NCI-H748 (cell line): Measurements from ENCODE around the gene FAM170B.

Experiments used
- DNase-seq: peaks from one replicate; lab custom pipeline; 2025; ENCODE audit not compliant: unreplicated experiment; lab: John Stamatoyannopoulos, UW

FAM170B gene

DNA sequence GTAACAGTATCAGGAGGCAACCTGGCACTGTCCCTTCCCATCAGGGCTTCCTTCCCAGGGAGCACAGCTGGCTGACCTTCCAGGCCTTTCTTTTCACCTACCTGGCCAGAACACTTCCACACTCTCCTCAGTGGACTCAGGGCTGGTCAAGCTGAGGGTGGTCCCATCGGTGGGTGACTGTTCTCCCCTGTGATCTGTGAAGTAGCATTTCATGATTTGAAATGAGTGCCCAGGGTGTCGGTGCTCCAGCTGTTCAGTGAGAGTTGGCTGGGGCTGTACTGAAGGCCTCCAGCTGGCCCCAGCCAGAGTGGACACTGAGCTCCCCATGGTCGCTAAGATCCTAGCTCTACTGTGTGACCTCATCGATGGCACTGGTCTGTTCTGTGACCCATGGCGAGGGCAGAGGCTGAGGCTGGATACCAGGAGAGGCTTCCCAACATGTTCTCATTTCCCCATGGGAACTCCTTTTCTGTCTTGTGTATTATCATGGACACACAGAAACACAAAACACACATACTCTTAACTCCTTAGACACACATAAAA, at the start of gene FAM170B:
Gene FAM170B, minus strand, starts transcription at position 316 of the 543 bp plus-strand sequence. Its CDS starts 103 bp downstream, at position 213.
- DNase-seq, result no peak

DNA sequence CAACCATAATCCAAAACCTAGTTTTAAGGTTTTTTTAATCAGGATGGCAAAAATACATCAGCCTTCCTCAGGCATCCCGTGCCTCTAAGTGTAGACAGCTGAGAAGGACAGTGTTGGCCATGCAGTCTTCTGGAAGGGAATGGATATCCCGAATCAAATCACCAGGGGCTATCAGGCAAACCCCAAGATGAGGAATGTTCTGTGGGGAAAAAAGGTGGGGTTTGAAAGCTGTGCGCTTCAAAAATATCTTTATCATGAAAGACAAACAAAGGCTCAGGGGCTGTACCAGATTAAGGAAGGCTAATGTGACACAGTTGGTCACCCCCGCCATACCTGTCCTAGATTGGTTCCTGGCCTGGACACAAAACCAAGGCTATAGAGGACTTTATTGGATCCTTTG, 49.0 kb upstream of the FAM170B start:
- DNase-seq, result no peak

DNA sequence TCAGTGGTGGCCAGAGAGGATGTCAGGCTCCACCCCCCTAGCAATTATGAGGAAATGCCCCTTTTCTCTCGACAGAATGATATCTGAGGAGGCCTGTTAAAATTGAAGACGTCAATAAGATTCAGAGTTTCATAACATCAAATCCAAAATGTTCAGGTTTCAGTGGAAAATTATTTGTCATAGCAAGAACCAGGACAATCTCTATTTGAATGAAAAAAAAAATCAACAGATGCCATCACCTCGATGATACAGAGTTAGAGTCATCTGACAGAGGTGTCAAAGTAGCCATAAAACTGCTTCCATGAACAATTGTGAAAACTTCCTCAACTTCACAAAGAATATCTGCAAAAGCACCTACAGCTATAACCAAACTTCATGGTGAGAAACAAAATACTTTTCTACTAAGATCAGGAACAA, 46.6 kb upstream of the FAM170B start:
- no peak for DNase-seq

DNA sequence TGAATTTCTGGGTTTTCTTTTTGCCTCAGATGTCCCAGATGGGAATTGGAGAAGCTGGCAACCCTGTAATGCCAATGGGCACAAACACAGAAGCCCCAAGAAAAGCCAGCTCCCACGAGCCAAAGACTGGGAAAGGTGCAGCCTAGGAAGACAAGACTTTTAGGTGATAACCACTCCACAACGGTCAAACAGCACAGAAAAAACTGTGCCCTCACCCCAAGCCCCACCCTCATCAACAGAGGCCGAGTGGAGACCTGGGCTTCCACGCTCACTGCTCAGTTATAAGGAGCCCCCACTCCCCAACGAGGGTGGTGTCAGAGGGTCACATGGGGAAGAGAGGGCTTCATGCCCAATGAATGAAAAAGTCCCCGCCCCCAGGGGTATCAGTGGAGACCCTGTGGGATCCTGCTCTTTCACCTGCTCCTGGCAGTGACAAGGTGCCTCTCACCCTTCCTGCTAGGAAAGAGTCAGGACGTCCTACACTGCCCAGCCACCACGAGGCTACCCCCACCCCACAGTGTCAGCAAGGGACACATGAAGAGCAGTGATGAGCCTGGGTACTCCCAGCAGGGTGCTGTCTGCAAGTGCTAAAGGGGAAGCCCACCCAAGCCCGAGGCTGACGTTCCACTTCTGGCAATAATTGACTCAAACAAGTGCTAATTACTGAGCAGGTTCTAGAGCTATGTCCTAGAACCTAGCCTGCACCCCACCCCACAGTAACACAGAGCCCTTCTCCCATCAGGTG, 46.0 kb upstream of the FAM170B start:
- DNase-seq, result no peak

DNA sequence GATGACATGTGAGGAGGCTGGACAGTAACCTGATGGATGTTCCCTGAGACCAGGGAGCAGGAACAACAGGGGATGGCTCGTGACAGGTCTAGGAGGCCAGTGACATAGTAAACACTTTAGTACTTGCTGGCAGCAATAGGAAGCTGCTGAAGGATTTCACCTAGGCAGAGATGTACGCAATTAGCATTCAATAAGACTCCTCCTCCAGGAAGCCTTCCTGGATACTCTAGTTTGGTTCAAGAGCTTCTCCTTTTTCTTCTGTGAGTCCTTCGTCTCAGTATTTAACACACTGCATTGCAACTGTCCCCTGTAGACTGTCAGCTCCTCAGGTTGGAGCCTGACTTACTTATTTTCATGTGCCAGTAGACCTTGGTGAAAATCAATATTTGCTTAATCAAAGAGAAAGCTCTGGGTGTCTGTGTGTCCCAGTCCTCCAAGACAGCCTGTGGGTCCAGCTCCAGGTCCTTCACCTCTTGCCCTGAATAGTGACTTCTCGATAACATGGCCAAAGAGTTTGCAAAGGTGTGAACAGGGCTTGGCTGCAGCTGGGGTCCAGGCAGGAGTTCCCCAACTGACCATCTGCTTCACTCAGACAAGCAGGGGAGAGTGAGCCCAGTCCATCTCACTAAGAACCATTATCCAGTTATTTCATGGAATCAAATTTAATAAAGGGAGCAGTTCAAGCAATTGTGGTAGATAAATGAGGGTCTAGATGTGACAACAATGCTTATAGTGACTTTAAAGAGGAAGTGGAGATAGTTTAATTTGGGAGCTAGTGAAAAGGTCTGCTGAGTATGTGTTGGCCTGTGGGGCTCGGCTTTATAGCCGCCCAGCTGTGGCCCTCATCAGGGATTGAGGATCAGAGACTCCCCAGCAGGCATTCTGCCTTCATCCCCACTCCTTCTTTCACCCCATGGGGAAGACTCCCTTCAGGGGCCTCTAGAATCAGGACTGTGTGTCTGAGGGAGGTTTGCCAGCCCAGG, 45.0 kb upstream of the FAM170B start:
- DNase-seq, result no peak

DNA sequence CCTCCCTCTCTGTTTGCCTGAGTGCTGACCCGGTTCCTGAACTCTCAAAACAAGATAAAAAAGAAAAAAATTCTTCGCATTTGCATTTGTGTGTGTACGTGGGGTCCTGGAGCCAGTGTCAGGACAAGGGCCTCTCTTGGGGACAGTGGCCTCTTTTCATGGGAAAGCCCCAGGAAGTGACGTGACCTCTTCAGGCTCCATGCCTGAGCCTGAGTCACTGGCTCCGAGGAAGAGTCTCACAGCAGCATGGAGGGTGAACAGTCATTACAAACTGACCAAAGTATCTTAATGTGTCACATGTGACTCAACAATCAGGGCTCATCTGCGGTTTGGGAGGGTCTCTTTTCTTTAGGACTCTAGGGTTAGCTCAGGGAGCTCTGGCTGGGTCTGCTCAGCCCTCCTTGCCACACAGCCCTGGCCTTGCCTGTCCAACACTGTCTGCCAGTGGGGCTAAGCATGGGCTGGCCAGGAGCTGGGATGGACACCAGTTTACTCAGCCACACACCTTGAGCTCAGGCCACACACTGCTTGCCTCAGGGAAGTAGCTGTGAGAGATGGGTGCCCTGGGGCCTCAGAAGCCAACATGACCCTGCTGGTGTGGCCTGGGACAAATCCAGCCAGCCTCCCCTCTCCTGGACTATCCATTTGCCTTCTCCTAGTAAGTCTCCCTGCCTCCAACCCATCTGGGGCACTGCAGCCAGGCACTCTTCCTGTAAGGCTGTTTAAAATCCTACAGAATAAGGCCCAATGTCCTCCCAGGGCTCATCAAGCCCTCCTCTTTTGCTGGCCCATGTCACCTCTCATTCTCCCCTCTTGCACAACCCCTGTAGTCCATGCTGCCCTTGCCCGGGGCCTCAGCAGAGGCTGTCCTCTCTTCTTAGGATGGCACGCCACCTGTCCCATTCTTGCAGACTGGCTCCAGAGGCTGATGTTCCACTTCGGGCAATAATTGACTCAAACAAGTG, 43.9 kb upstream of the FAM170B start:
- no peak for DNase-seq

DNA sequence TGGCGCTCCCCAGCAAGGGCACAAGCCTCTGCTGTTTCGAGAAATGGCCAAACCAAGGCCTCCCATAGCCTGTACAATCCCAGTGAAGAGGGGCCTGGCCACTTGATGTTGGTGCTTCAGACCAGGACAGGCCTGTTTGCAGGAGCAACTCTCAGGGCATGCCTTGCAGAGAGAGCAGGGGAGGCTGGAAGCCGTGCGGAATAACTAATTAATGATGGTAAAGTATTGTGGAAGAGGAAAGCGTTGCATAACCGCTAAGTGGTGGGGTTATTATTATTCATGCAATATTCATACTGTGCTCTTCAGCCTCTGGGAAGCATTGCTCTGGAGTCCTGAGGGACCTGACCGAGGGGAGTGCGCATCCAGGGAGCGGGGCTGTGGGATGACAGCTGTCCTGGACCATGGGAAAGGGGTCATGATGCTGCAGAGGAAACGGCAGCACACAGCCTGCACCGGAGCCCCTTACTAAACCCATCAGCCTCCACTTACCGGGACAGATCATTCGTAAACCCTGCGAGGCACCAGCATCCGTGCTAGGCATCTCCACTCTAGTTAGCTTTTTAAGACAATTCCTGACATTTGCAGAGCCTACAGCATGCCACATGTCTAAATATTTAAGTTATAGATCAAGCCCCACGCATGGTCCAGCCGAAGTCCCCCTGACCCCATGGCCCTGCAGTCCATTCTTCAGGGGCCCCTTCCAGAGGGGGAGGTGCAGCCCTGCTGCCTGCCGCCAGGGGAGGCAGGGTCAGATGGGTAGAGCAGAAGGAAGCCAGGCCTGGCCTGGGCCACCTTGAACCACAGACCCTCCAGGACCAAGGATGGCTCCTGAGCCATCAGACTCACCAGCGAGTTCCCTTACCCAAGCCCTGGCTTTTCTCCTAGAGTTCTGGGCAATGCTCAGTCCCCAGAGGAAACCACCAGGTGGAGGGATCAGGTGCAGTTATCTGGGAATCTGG, 42.8 kb upstream of the FAM170B start:
- no peak for DNase-seq

DNA sequence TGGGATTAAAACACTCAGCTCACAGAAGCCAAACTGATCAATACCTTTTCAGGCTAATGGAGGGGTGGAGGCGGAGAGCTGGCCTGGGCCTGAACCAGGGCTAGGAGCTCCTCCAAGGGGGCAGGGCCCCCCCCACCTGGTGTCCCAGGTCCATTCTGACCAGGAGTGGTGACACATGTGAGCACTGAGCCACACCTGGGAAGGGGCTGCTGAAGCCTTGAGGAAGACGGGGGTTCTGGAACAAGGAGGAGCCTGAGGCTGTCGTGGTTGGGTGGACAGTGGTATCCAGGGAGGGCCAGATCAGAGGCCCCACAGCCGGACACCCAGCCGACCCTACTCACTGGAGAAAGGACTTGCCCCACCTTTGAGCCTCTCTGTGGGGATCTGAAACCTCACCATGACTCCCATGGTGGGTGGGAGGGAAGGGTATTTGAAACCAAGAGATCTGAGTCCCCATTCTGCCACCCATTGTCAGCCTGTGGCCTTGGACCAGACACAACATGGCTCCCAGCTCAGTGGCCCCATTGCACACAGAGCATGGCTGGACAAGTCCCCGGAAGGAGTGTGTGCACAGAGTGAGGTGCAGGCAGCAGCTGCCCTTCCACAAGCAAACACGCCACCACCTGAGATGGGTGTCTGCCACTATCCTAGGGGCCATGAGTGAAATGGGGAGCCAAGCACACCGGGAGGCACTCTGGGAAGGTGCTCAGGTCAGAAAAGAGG, 41.9 kb upstream of the FAM170B start:
- DNase-seq, result no peak

DNA sequence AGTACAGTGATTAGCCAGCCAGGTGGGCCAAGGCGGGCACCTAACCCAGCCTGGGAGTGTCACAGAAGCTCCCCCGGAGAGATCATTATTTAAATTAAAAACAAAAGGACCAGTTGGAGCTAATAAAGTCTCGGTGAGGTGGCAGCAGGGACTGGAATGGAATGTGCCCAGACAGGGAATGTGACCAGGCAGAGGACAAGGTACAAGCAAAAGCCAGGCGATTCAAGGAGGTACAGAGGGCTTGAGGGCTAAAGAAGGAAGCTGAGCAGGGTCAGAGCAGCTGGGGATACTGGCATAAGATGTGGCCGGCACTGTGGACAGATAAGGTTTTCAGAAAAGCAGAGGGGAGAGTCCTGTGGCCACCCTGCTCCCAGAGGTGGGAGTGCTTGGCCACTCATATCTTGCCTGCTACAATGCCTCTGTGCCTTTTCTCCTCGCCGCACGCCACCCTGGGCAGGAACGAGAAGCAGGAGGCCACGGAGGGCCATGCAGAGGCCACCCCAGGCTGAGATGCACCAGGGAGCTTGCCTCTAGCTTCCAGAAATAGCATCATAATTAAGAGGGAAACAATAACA, 41.2 kb upstream of the FAM170B start:
- no peak for DNase-seq

DNA sequence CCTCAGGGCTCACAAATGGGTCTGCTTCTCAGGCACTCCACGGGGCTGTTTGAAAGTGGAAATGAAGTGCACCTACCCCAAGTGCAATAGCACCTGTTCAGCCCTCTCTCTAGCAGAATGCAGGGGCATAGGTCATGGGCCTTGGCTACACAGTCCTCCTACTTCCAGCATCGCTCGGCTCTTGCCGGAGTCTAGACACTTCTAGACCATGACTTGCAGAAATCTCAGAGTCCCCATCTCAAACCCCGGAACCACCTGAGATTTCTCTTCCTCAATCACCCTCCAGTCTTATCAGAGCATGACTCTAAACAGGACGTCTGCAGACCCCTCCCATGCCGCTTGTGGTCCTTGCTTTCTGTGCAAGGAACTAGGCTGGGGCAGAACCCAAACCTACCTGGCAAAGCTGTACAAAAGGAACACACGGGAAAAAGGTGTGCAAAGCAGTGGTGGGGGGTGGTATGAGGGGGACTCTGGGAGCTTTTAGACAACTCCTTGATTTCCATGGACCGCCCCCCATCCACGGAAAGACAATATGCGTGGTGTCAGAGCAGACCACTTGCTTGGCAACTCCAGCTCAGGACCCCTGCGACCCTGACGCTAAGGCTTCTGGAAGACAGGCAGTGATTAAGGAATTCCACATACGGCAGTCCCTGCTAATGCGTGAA, 40.6 kb upstream of the FAM170B start:
- DNase-seq, result no peak

DNA sequence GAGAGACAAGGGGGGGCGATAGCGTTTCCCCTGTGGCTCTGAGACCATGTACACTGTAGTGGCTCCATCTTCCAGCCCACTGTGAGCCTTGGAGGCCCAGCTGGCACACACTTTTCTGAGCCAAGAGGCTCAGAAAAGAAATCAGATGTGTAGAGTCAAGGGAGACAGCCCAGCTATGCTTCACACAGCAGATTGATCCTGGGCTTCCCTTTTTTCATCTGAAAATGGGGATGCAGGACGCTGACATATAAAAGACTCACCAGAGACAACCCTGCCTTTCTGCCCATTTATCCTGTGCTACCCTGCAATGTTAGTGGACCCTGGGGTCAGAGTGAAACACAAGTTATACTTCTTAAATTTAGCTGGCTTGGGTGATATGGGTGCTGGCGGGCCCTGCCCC, 40.0 kb upstream of the FAM170B start:
- DNase-seq, result no peak

DNA sequence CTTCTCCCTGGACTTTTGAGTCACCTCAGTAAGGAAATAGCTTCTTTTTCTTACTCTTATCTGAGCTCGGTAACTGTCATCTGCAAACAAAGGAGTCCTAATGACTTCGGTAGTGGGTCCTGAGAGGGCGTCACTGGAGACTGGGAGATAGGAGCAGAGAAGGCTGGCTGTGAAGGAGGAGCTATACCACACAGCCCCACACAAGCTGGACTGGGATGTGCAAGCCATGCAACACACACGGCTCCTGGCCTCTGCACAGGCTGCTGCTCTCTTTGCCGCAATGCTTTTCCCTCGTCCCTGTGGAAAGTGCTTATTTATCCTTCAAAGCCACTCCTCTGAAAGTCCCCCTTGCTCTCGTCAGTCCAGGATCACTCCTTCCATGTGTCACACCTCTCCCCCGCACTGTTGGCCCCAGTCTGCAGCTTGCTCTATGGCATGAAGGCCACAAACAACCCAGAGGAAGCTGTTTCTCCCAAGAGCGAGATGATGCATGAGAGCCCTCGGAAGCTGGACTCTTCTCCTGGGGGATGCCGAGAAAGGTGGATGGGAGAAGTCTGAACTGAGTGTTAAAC, 39.5 kb upstream of the FAM170B start:
- no peak for DNase-seq

DNA sequence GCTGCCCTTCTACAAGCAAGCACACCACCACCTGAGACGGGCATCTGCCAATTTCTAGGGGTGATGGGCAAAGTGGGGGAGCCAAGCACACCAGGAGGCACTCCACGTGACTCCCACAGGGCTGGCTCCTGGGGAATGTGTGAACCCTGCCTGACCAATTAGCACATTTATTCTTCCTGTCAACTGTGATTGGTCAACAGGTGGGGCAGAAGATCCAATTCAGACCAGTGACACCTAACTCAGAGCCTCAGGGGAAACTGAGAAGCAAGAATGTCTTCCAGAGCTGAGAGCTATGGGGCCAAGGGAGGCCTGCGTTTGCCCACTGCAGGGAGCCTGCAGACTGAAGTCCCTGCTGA, 38.9 kb upstream of the FAM170B start:
- DNase-seq, result no peak

DNA sequence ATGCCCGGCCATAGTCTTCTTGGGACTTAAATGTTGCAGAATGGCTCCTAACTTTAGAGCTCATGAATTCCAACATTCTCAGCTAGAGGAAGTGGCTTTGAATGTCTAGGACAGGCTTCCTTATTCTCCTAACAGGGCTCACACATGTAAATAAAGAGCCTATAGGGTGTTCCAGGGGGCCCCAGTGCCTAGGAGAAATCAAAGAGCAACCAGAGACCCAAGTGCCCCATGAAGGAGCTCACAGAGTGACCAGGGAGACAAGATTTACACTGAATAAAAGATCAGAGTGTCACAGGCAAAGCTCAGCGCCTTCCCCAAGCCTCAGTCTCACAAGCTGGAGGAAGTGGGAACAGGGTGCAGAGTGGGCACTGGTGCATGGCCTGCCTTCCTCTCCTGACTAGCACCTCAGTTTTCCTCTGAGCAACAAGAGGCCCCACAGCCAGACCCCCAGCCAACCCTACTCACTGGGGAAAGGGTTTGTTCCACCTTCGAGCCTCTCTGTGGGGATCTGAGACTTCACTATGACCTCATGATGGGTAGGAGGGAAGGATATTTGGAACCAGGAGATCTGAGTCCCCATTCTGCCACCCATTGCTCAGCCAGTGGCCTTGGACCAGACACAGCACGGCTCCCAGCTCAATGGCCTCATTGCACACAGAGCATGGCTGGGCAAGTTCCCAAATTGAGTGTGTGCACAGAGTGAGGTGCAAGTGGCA, 38.4 kb upstream of the FAM170B start:
- DNase-seq, result no peak

DNA sequence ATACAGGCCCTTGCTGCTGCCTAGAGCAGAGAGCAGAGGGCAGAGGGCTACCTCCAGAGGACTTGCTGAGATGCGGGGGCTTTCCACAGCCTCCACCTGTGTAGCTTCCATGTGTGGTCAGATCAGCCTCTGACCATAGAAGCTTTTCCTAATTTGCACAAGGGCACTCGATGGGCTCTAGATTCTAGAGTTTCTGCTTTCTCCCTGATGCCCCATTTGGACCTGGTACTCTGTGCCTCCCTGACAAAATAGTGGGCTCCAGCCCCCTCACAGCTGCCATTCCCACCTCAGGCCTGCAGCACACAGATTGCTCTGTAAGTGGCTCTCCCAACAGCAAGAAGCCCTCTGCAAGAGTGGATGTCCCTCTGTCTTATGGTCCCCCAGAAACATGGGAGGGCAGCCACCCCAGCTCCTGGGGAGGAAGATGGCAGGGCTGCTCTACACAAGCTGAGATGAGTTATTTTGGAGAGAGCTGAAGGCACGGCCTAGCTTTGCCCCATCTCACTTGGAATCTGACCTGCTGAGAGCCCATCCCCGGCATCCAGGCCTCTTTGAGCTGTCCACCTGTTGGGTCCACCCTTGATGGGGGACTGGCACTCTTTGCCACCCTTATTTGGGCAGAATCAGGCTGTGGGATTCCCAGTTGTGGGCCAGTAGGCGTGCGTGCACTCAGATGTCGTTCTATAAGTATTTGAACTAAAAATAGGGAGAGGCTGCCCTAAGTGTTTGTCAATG, 37.7 kb upstream of the FAM170B start:
- no peak for DNase-seq

DNA sequence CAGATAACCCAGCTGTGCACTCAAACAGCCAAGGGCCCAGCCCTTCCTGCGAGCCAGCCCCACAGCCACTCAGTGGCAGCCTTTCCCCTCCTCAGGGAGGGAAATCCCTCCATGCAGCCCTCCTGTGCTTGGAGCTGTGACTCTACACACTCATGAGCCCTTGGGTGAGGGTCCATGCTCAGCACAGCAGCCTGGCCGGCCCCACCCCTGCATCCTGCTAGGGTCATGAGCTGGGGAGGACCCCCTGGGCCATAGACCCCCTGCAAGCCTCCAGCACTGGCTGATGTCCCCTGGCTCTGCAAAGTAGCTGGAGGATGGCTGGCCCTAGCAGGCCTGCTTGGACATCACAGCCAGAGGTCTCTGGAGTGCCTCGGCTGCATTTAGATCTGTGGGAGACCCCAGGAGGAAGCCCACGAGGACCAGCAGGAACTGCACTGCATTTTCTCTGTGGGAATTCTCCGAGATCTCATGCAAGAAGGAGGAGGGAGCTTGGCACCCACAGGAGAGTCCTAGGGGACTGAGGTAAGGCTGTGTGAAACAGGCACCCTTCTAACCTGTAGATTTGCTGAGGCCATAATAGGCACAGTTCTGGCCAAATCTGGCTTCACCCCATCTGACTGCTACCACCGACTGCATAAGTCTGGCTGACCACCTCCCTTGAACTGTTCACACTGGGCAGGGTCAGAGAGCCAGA, 37.0 kb upstream of the FAM170B start:
- no peak for DNase-seq
